NOMO-1 treated with DMSO at 0.1 percent for 48 hours (cell line): ENCODE results near the gene SLC17A5.
"Not testable (repeated sequence)": the region's sequence is repeated elsewhere in the genome, so short reads cannot be mapped to it uniquely, and the experiment has no call there.

Source experiments
- DNase-seq: peaks from one replicate; lab custom pipeline; 2025; ENCODE audit not compliant: unreplicated experiment; lab: John Stamatoyannopoulos, UW

Gene SLC17A5, protein sequence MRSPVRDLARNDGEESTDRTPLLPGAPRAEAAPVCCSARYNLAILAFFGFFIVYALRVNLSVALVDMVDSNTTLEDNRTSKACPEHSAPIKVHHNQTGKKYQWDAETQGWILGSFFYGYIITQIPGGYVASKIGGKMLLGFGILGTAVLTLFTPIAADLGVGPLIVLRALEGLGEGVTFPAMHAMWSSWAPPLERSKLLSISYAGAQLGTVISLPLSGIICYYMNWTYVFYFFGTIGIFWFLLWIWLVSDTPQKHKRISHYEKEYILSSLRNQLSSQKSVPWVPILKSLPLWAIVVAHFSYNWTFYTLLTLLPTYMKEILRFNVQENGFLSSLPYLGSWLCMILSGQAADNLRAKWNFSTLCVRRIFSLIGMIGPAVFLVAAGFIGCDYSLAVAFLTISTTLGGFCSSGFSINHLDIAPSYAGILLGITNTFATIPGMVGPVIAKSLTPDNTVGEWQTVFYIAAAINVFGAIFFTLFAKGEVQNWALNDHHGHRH

GRCh38 chr6:73653571-73654424, at the start of gene SLC17A5:
SLC17A5 (minus strand) TSS chr6:73653992; CDS start chr6:73653886, 106 bp downstream.
- peak; percentile 99 for DNase-seq

GRCh38 chr6:73703466-73703865, 49.7 kb upstream of the SLC17A5 start:
- no peak for DNase-seq

DNA sequence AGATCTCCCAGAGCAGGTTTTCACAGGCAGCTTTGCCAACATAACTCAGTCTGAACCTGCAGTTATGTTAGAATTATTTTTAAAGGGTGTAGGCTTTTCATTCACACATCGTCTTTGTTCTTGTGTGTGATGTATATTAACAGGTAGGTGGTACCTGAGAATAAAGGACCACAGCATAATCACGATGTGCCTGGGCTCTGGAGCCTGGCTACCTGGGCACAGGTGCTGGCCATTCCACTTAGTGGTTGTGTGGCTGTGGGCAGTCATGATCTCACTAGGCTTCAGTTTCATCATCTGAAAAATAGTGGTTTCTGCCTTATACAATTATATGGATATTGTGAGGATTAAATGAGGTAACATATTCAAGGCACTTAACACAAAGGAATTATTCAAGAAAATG, 48.7 kb upstream of the SLC17A5 start:
- no peak for DNase-seq

GRCh38 chr6:73699676-73700459, 46.1 kb upstream of the SLC17A5 start:
- DNase-seq, result no peak

- peak; percentile 39 for DNase-seq
These were observed 43.3 kb upstream of the SLC17A5 start for GRCh38 chr6:73696966-73697655.

DNA sequence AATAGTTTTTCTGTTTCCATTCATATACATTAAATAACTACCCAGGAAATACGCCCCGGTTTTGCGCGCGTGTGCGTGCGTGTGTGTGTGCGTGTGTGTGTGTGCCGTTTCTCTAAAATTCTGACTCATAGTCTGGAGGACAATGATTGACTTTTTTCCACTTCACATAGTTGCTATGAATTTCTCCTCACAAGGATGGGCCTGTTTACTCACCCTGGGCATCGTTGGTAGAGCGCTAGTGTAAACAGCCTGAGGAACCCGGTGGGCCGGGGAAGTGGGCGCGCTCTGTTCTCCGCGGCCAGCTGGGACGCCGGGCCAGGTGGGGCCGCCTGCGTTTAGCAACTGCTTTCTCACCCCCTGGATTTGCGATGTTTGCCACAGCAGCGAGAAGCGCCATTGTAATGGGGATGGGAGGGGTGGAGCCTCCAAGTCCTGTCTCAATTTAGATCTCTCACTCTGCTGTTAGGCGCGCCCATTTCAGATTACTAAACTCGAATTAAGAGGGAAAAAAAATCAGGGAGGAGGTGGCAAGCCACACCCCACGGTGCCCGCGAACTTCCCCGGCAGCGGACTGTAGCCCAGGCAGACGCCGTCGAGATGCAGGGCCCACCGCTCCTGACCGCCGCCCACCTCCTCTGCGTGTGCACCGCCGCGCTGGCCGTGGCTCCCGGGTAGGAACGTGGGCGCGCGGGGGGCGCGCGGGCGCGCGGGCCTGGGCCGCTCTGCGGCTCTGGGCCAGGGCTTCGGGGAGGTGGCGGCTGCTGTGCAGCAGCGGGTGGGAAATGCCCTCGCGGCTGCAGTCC, 42.0 kb upstream of the SLC17A5 start, which contains the start of gene CD109:
Gene CD109, plus strand, starts transcription at position 585 of the 803 bp plus-strand sequence. Its CDS starts 13 bp downstream, at position 598.
- DNase-seq, result peak; percentile 79

GRCh38 chr6:73694711-73695411, 41.1 kb upstream of the SLC17A5 start:
- no peak for DNase-seq

- no peak for DNase-seq
These were observed 37.7 kb upstream of the SLC17A5 start for GRCh38 chr6:73691512-73691911.

- peak; percentile 9 for DNase-seq
These were observed 36.3 kb upstream of the SLC17A5 start for GRCh38 chr6:73690056-73690455.

GRCh38 chr6:73688351-73688750, 34.6 kb upstream of the SLC17A5 start:
- DNase-seq, result no peak

DNA sequence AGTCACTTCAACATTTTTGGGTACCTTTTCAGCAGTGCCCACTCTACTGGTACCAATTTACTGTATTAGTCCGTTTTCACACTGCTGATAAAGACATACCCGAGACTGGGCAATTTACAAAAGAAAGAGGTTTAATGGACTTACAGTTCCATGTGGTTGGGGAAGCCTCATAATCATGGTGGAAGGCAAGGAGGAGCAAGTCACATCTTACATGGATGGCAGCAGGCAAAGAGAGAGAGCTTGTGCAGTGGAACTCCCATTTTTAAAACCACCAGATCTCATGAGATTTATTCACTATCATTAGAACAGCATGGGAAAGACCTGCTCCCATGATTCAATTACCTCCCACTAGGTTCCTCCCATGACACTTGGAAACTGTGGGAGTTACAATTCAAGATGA, 29.8 kb upstream of the SLC17A5 start:
- not testable (repeated sequence) for DNase-seq

GRCh38 chr6:73680289-73680918, 26.6 kb upstream of the SLC17A5 start:
- no peak for DNase-seq

- DNase-seq, result not testable (repeated sequence)
These were observed 26.1 kb upstream of the SLC17A5 start for GRCh38 chr6:73679846-73680245.

- DNase-seq, result no peak
These were observed 25.2 kb upstream of the SLC17A5 start for GRCh38 chr6:73679009-73679408.

DNA sequence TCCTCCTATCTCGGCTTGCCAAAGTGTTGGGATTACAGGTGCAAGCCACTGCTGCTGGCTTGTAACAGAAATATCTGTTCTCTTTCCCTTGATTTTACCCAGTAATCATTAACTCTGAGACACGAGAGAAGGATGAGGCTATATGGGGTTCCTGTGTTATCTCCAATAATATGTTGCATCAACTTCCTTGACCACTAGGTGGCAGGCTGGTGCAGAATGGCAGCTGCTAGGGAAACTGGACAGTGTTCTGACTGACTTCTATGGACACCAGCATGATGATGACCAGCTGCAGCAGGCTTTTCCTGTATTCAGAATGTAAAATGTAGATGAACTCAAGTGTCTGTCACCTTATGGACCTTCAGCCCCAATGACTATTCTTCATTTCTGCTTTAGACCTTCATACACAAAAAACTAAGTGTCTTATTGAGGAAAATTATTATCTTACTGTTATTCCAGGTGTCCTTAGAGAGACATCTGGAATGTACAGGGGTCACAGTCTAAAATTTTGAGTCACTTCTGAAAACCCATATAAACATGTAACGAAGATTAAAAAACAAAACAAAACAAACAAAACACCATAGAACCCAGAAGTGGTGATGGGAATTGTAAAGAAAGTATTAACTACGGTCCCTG, 21.8 kb upstream of the SLC17A5 start:
- peak; percentile 46 for DNase-seq

DNA sequence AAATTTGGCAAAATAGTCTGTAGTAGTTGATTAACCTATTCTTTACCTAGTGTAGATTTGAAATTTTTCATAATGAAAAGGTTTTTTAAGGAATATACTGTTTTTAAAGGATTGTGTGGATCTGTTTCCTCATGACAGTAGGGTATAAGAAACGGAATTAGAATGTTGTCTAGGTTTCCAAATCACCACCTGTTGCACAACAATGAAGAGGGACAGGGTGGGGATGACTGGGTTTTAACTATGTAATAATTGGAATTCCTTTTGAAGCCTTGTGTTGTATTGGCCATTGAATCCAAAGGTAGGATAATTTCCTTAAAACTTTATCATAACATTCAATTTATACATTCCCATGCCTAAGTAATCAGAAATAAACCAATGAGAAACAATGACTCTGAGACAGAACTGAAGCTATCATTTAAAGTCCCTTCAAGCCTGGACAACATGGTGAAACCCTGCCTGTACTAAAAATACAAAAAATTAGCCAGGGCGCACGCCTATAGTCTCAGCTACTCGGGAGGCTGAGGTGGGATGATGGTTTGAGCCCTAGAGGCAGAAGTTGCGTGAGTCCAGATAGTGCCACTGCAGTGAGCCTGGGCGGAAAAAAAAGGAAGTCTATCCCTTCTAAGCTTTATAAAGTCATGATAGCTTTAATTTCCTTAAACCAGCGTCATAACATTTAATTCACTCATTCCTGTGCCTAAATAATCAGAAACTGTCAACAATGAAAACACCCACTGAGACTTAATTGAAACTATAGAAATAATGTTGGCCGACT, 18.3 kb upstream of the SLC17A5 start:
- DNase-seq, result peak; percentile 46

DNA sequence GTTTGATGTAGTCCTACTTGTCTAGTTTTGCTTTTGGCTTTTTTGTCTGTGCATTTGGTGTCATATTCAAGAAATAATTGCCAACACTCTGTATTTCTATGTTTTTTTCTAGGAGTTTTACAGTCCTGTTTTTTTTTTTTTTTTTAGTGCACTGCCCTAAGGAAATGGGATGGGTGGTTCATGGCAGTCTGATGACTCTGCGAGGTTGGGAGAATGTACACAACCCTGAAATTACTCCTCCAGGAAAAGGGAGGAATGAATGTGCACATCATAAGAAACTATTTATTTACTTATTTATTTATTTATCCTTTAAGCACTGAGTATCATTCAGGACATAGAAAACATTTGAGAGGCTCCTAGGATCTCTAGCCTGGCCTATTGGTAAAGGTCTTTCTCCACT, 15.2 kb upstream of the SLC17A5 start:
- no peak for DNase-seq
